ENCODE measurements around the gene SEC23A.

The SEC23A gene

GRCh38 chr14:38989922-38990546 lies 113.0 kb downstream of the SEC23A start:
- no peak for DNase-seq (ENCODE audit: low read depth)

DNA sequence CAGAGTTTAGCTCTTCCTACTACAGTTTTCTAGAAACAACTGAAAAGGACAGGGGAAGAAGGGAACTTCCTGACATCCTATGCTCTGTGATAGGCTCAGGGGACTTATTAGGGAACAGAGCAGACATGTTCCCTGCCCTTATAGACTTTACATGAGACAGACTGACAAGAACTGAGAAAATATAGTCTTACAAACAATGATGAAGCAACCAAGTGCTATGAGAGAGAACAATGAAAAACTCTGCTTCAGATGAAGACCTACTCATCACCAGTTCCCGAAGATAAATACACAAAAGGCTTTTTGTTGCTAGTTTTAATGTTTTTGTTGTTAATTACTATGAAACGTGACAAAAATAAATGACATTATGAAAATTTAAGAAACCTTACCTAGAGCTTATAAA lies 115.3 kb downstream of the SEC23A start:
- DNase-seq (ENCODE audit: low read depth), result no peak

GRCh38 chr14:38982837-38983236 lies 120.2 kb downstream of the SEC23A start:
- DNase-seq (ENCODE audit: low read depth), result no peak

- no peak for DNase-seq (ENCODE audit: low read depth)
Measured at GRCh38 chr14:38982278-38982677, 120.8 kb downstream of the SEC23A start.

Measured in ELR (cell line).